Stomach (tissue), 9 donors: ENCODE results near the gene CDK5. TPM values are rescaled to one million over a fixed set of nuclear protein-coding genes. Genes with fewer than 3 reads are reported as not detected.
A peak's percentile ranks its signal among the peaks of the same experiment; 100 is the strongest.

Experiments
- DNase-seq, 2 donors: peaks; one replicate each; pipeline versions ENCODE4 v3.0.0 to v3.0.0-alpha.2; 2013 to 2019
- H3K27ac ChIP-seq, 5 donors: fragments of 200-600 bp in 4 of 5; sonication (generic) in 4 of 5; one replicate each; pipeline ENCODE4 v1.5.1; 2013 to 2019; ENCODE audit warnings: mild to moderate bottlenecking in 1 of 5, moderate library complexity in 1 of 5
- H3K27me3 ChIP-seq, 3 donors: fragments of 200-600 bp; sonication (generic); one replicate each; pipeline ENCODE4 v1.5.1; 2017 to 2019; ENCODE audit warnings: mixed run types in 1 of 3
- H3K36me3 ChIP-seq, 4 donors: fragments of 200-600 bp; sonication (generic); 1 replicate in 3 of 4; 2 replicates in 1 of 4; pipeline ENCODE4 v1.5.1; 2016 to 2019
- H3K4me1 ChIP-seq, 4 donors: fragments of 200-600 bp; sonication (generic); one replicate each; pipeline ENCODE4 v1.5.1; 2016 to 2019
- H3K4me3 ChIP-seq, 4 donors: fragments of 200-600 bp; sonication (generic) in 3 of 4; one replicate each; pipeline ENCODE4 v1.5.1; 2016 to 2019; ENCODE audit warnings: mild to moderate bottlenecking in 1 of 4
- H3K9me3 ChIP-seq, 4 donors: fragments of 200-600 bp; sonication (generic); one replicate each; pipeline ENCODE4 v1.5.1; 2016 to 2019
- EP300 ChIP-seq: sonication (generic); formaldehyde crosslinking; IDR thresholded peaks from one replicate; pipeline ENCODE4 v1.6.1; 2017; ENCODE audit warnings: antibody characterized with exemption
- POLR2A ChIP-seq, 4 donors: fragments of 450-650 bp; IDR thresholded peaks; one replicate each; pipeline ENCODE4 v1.6.1; 2016; ENCODE audit warnings: antibody characterized with exemption in 4 of 4, control low read depth in 2 of 4, mild to moderate bottlenecking in 1 of 4, moderate library complexity in 1 of 4
- POLR2AphosphoS5 ChIP-seq, 3 donors: sonication (generic); formaldehyde crosslinking; IDR thresholded peaks; one replicate each; pipeline ENCODE4 v1.6.1; 2016; ENCODE audit warnings: antibody characterized with exemption in 3 of 3
- WGBS, 5 donors: extraction: QIAGEN DNeasy Blood & Tissue Kit in 3 of 5; methylation state at CpG; one replicate each; pipeline versions ENCODE4 v1.1.5 to v1.1.7; 2013 to 2018; 5-methylcytosine and 5-hydroxymethylcytosine counted together
- intact Hi-C: fragments of 100-400 bp; cut with DNase I; formaldehyde crosslinking; loops from one replicate; pipeline ENCODE4 v1.15.1; 2023; ENCODE audit warnings: low total_unique reads
- polyA plus RNA-seq, 3 donors: library from polyadenylated mRNA; stranded (reverse); fragments of 200-250 nt; gene quantifications; one replicate each; pipeline ENCODE4 v1.2.3, GENCODE V29; 2013
- total RNA-seq, 5 donors: library from RNA; depleted of rRNA; stranded (reverse); fragments of >200 nt; gene quantifications; one replicate each; pipeline versions ENCODE4 v1.1.0 to v1.2.3, GENCODE V29; 2014 to 2016
- TF ChIP-seq, protein P1 (sequence below), 7 experiments: fragments of 450-650 bp in 4 of 7; fragments of 200-600 bp in 3 of 7; sonication (generic) in 3 of 7; IDR thresholded peaks; one replicate each; pipeline ENCODE4 v1.5.1; 2016 to 2019; ENCODE audit warnings: antibody characterized with exemption in 7 of 7, control low read depth in 2 of 7, mild to moderate bottlenecking in 1 of 7
- donor health status: healthy with polysubstance abuse.
- donor health status: Bipolar disorder and iron deficiency.
- donor health status: healthy.

CDK5 gene
- total and polyA plus RNA-seq, 8 donors: 0.87 to 46.1 (median 11.8) TPM; not detected in 1

DNA sequence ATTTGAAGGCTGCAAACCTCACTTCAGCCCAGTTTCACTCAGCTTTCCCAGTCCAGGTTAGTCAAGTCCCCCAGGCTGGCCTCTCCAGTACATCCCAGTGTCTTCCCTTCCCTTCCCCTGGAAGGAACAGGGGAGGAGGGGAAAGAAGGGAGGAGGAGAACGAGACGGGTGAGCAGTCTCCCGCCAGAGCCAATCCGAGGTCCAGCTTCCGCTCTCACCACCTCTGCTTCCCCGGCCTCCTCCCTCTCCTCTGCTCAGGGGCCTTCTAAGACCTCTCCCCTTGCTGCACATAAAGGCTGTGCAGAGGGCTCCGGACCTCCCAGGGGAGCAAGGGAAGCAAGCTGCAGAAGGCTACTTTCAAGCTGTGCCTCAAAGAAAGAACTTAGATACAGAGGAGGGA is 37.5 kb downstream of the CDK5 start:
- Histone ChIP-seq H3K9me3 (no peaks in the 10 kb centered on the region), H3K4me3 (no peak overlapping the region), H3K4me1 (peaks cover 18 to 20% (median 18%) of the 10 kb centered on the region in 4 donors), H3K27me3 (peaks cover 0 to 72% (median 29%) of the 10 kb centered on the region in 3 donors), H3K36me3 (no peaks in the 10 kb centered on the region), H3K27ac (no peak overlapping the region)
- no peak for DNase-seq
- no peak for TF ChIP-seq POLR2A (IDR thresholded peaks at IDR 0.05)
- no peak for TF ChIP-seq EP300
- TF ChIP-seq POLR2AphosphoS5 (IDR thresholded peaks at IDR 0.05): no peak
- TF ChIP-seq, protein P1, sequence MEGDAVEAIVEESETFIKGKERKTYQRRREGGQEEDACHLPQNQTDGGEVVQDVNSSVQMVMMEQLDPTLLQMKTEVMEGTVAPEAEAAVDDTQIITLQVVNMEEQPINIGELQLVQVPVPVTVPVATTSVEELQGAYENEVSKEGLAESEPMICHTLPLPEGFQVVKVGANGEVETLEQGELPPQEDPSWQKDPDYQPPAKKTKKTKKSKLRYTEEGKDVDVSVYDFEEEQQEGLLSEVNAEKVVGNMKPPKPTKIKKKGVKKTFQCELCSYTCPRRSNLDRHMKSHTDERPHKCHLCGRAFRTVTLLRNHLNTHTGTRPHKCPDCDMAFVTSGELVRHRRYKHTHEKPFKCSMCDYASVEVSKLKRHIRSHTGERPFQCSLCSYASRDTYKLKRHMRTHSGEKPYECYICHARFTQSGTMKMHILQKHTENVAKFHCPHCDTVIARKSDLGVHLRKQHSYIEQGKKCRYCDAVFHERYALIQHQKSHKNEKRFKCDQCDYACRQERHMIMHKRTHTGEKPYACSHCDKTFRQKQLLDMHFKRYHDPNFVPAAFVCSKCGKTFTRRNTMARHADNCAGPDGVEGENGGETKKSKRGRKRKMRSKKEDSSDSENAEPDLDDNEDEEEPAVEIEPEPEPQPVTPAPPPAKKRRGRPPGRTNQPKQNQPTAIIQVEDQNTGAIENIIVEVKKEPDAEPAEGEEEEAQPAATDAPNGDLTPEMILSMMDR (IDR thresholded peaks at IDR 0.05): no peak
- intact Hi-C loops: no loop called here
- WGBS, 5 donors: 56 to 68% (median 57%) methylated on average over 7 of the region's 7 CpGs

GRCh38 chr7:151019130-151019447 is 38.6 kb downstream of the CDK5 start:
- H3K9me3 ChIP-seq: no peaks in the 10 kb centered on the region
- WGBS, 5 donors: 13 to 40% (median 18%) methylated on average over 1 to 20 of the region's 20 CpGs
- H3K36me3 ChIP-seq: no peaks in the 10 kb centered on the region

DNA sequence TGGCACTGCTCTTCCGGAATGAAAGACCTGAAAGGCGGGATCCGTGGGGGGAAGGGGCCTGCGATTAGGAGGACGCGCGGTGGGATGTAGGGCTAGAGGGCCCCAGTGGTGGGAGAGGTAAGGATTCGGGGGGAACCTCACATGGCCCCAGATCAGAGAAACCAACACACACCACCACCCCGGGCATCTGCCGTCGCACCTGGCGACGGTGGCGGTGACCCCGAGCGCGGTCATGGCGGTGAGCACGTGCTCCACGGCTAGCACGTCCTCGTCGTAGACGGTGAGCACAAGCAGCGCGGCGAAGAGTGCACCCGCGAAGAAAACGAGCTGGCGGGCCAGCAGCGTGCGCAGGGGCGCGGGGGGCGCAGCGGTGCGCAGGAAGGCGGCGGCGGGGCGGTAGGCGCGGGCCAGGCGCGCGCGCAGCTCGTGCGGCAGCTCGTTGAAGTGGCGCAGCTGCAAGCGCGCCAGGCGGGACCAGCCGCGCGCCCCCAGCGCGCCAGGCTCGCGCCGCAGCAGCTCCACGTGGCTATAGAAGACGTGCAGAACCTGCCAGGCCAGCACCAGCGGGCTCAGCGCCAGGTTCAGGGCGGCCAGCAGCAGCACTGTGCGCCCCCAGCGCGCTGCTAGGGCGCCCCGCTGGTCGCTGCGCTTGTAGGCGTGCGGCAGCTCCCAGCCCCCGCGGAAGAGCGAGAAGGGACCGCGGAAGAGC is 39.1 kb downstream of the CDK5 start:
- Histone ChIP-seq H3K9me3 (no peaks in the 10 kb centered on the region), H3K27me3 (peaks cover 0 to 85% (median 36%) of the 10 kb centered on the region in 3 donors), H3K36me3 (no peaks in the 10 kb centered on the region), H3K4me1 (peaks cover 25 to 29% (median 26%) of the 10 kb centered on the region in 4 donors), H3K27ac (no peak overlapping the region), H3K4me3 (peak overlapping the region; percentile 20 to 41 (median 33))
- DNase-seq: peak; percentile 43 to 90
- TF ChIP-seq, protein P1 (IDR thresholded peaks at IDR 0.05): peak in 1 of 7 experiments; percentile 18
- no peak for TF ChIP-seq EP300
- intact Hi-C loops: no loop called here
- 1 to 4% (median 2%) methylated on average over 22 to 82 of the region's 82 CpGs for WGBS, 5 donors

More at GRCh38 chr7:151019130-151019447, 38.6 kb downstream of the CDK5 start:
- Histone ChIP-seq H3K27me3 (peaks cover 0 to 84% (median 31%) of the 10 kb centered on the region in 3 donors), H3K27ac (no peak overlapping the region), H3K4me3 (peak overlapping the region; percentile 20 to 41 (median 33)), H3K4me1 (peaks cover 19 to 23% (median 21%) of the 10 kb centered on the region in 4 donors)
- intact Hi-C loops: no loop called here
- no peak for TF ChIP-seq POLR2AphosphoS5 (IDR thresholded peaks at IDR 0.05)
- TF ChIP-seq EP300: no peak
- TF ChIP-seq POLR2A (IDR thresholded peaks at IDR 0.05): no peak
- TF ChIP-seq, protein P1 (IDR thresholded peaks at IDR 0.05): no peak
- no peak for DNase-seq

DNA sequence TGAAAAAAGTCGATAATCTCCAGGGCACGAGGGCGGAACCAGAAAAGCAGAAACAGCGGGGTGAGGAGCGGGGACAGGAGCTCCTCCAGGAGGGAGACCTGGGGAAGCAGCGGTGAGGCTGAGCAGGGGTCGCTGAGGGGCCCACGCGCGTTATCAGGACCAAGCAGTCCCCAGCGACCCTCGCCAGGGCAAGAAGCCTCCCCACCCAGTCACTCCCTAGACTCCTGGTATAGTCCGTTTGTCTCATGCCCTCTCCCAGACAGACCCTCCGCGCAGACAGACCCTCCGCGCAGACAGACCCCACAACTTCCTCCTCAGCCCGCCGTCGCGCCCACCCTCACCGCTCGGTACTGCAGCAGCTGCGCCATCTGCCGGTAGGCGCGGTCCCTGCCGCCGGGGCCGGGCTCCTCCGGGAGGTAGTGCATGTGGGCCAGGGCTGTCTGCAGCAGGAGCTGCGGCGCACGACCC is 39.7 kb downstream of the CDK5 start:
- no peaks in the 10 kb centered on the region for H3K9me3 ChIP-seq
- H3K4me3 ChIP-seq: peak overlapping the region; percentile 20 to 41 (median 33)
- intact Hi-C loops: no loop called here
- H3K4me1 ChIP-seq: peaks cover 30 to 34% (median 32%) of the 10 kb centered on the region in 4 donors
- H3K27ac ChIP-seq: no peak overlapping the region
- TF ChIP-seq, protein P1 (IDR thresholded peaks at IDR 0.05): peak in 5 of 7 experiments; percentile 54 to 93 (median 93)
- TF ChIP-seq POLR2A (IDR thresholded peaks at IDR 0.05): no peak
- H3K36me3 ChIP-seq: no peaks in the 10 kb centered on the region
- peaks cover 0 to 87% (median 42%) of the 10 kb centered on the region in 3 donors for H3K27me3 ChIP-seq
- whole genome bisulfite sequencing, 5 donors: 6 to 16% (median 9%) methylated on average over 13 to 34 of the region's 34 CpGs
- DNase-seq: peak; percentile 70 to 91
